ENCODE measurements around the gene PLK1.

The PLK1 gene

GRCh38 chr16:23679986-23680336 is 1.3 kb downstream of the PLK1 start:
- no peak for DNase-seq (ENCODE audit: low spot score)

- DNase-seq (ENCODE audit: low spot score), result no peak
These were observed 3.5 kb downstream of the PLK1 start for GRCh38 chr16:23682181-23682580.

- DNase-seq (ENCODE audit: low spot score), result no peak
These were observed 4.8 kb downstream of the PLK1 start for GRCh38 chr16:23683487-23683886.

GRCh38 chr16:23687034-23687808 is 8.5 kb downstream of the PLK1 start:
- no peak for DNase-seq (ENCODE audit: low spot score)

GRCh38 chr16:23689442-23690187 is 10.9 kb downstream of the PLK1 start:
- DNase-seq (ENCODE audit: low spot score), result no peak

GRCh38 chr16:23690771-23691482 is 12.2 kb downstream of the PLK1 start:
- no peak for DNase-seq (ENCODE audit: low spot score)

GRCh38 chr16:23691483-23692189 is 12.9 kb downstream of the PLK1 start:
- DNase-seq (ENCODE audit: low spot score), result no peak

GRCh38 chr16:23692190-23692837 is 13.6 kb downstream of the PLK1 start:
- no peak for DNase-seq (ENCODE audit: low spot score)

- no peak for DNase-seq (ENCODE audit: low spot score)
These were observed 15.6 kb downstream of the PLK1 start for GRCh38 chr16:23694265-23694643.

- no peak for DNase-seq (ENCODE audit: low spot score)
These were observed 16.1 kb downstream of the PLK1 start for GRCh38 chr16:23694644-23695373.

- no peak for DNase-seq (ENCODE audit: low spot score)
These were observed 17.1 kb downstream of the PLK1 start for GRCh38 chr16:23695756-23696155.

- DNase-seq (ENCODE audit: low spot score), result no peak
These were observed 20.4 kb downstream of the PLK1 start for GRCh38 chr16:23699100-23699499.

- DNase-seq (ENCODE audit: low spot score), result no peak
These were observed 21.4 kb downstream of the PLK1 start for GRCh38 chr16:23700093-23700492.

GRCh38 chr16:23700509-23700908 is 21.8 kb downstream of the PLK1 start:
- no peak for DNase-seq (ENCODE audit: low spot score)

- DNase-seq (ENCODE audit: low spot score), result no peak
These were observed 22.4 kb downstream of the PLK1 start for GRCh38 chr16:23701045-23701444.

- DNase-seq (ENCODE audit: low spot score), result no peak
These were observed 24.3 kb downstream of the PLK1 start for GRCh38 chr16:23702951-23703350.

GRCh38 chr16:23704772-23705516 is 26.3 kb downstream of the PLK1 start:
- no peak for DNase-seq (ENCODE audit: low spot score)

- DNase-seq (ENCODE audit: low spot score), result no peak
These were observed 26.8 kb downstream of the PLK1 start for GRCh38 chr16:23705517-23705902.

GRCh38 chr16:23706439-23706838 is 27.8 kb downstream of the PLK1 start:
- no peak for DNase-seq (ENCODE audit: low spot score)

GRCh38 chr16:23709536-23709935 is 30.8 kb downstream of the PLK1 start:
- DNase-seq (ENCODE audit: low spot score), result no peak

Measured in HuH-7.5 (cell line).